Measurements from ENCODE around the gene PPP3R1.

- TF ChIP-seq CTCF (conservative IDR thresholded peaks at IDR 0.05; ENCODE audit: low read depth, low read length) (no peak), EZH2 (IDR thresholded peaks at IDR 0.05; ENCODE audit: borderline replicate concordance, low read depth, low read length, poor library complexity, severe bottlenecking) (no peak)
Measured at GRCh38 chr2:68158134-68158447, 94.2 kb downstream of the PPP3R1 start.
